IMR-90 (cell line): Measurements from ENCODE around the gene CDC42EP4.

Source experiments
- BHLHE40 ChIP-seq: fragments of 150-350 bp; IDR thresholded peaks from 2 replicates; pipeline ENCODE4 v1.6.1; 2016; ENCODE audit warnings: mild to moderate bottlenecking, low read depth, low read length
- CEBPB ChIP-seq: IDR thresholded peaks from 2 replicates; pipeline ENCODE4 v1.6.1; 2012; ENCODE audit warnings: low read depth, low read length, improper control_type of control experiment
- CHD1 ChIP-seq: IDR thresholded peaks from 2 replicates; pipeline ENCODE4 v1.6.1; 2012; ENCODE audit warnings: low read depth, low read length, improper control_type of control experiment
- CTCF ChIP-seq: conservative IDR thresholded peaks from 2 replicates; pipeline ENCODE4 v1.5.1; 2012; ENCODE audit warnings: mild to moderate bottlenecking, low read depth, low read length, improper control_type of control experiment
- FOS ChIP-seq: fragments of 150-350 bp; IDR thresholded peaks from 2 replicates; pipeline ENCODE4 v1.6.1; 2016; ENCODE audit warnings: low read depth, low read length
- MAFK ChIP-seq: IDR thresholded peaks from 2 replicates; pipeline ENCODE4 v1.6.1; 2012; ENCODE audit warnings: low read depth, low read length, improper control_type of control experiment
- MAZ ChIP-seq: IDR thresholded peaks from 2 replicates; pipeline ENCODE4 v1.6.1; 2012; ENCODE audit warnings: low read depth, mild to moderate bottlenecking, low read length, improper control_type of control experiment, moderate library complexity, borderline replicate concordance
- MXI1 ChIP-seq: IDR thresholded peaks from 2 replicates; pipeline ENCODE4 v1.6.1; 2012; ENCODE audit warnings: low read depth, mild to moderate bottlenecking, low read length, moderate library complexity, borderline replicate concordance
- POLR2A ChIP-seq: IDR thresholded peaks from 2 replicates; pipeline ENCODE4 v1.6.1; 2012; ENCODE audit warnings: mild to moderate bottlenecking, low read depth, low read length
- RAD21 ChIP-seq: IDR thresholded peaks from 2 replicates; pipeline ENCODE4 v1.6.1; 2012; ENCODE audit warnings: low read length, improper control_type of control experiment
- RCOR1 ChIP-seq: IDR thresholded peaks from 2 replicates; pipeline ENCODE4 v1.6.1; 2012; ENCODE audit warnings: mild to moderate bottlenecking, low read length, improper control_type of control experiment; ENCODE audit not compliant: insufficient replicate concordance
- RFX5 ChIP-seq: IDR thresholded peaks from 2 replicates; pipeline ENCODE4 v1.8.0; 2012; ENCODE audit warnings: low read depth, mild to moderate bottlenecking, low read length, moderate library complexity
- SMC3 ChIP-seq: fragments of 150-350 bp; IDR thresholded peaks from 2 replicates; pipeline ENCODE4 v1.6.1; 2016; ENCODE audit warnings: low read depth, mild to moderate bottlenecking, antibody characterized with exemption, low read length, moderate library complexity
- TF ChIP-seq, protein P1 (sequence below): fragments of 150-350 bp; IDR thresholded peaks from 2 replicates; pipeline ENCODE4 v1.6.1; 2017; ENCODE audit warnings: mild to moderate bottlenecking, antibody characterized with exemption, low read length, low read depth

GRCh38 chr17:73282629-73283028 lies 29.2 kb downstream of the CDC42EP4 start:
- TF ChIP-seq POLR2A (no peak), CTCF (no peak), SMC3 (no peak), CHD1 (no peak), MAZ (no peak), CEBPB (no peak), MXI1 (no peak), RAD21 (no peak), RFX5 (no peak), BHLHE40 (no peak), RCOR1 (no peak), FOS (no peak), MAFK (no peak)
- TF ChIP-seq, protein P1, sequence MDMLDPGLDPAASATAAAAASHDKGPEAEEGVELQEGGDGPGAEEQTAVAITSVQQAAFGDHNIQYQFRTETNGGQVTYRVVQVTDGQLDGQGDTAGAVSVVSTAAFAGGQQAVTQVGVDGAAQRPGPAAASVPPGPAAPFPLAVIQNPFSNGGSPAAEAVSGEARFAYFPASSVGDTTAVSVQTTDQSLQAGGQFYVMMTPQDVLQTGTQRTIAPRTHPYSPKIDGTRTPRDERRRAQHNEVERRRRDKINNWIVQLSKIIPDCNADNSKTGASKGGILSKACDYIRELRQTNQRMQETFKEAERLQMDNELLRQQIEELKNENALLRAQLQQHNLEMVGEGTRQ = no peak
